Measurements from ENCODE around the gene ABLIM1.

GRCh38 chr10:114491933-114492332 is 166.1 kb downstream of the ABLIM1 start:
- no peak for TF ChIP-seq POLR2AphosphoS5 (IDR thresholded peaks at IDR 0.05; ENCODE audit: low read depth, low read length)
- no peak for TF ChIP-seq SPI1 (IDR thresholded peaks at IDR 0.05; ENCODE audit: low read depth, low read length)
- TF ChIP-seq POLR2A (IDR thresholded peaks at IDR 0.05; ENCODE audit: low read depth, low read length) = no peak
- TF ChIP-seq TAF1 (IDR thresholded peaks at IDR 0.05; ENCODE audit: low read depth, low read length) = no peak
- no peak for TF ChIP-seq POU2F2 (IDR thresholded peaks at IDR 0.05; ENCODE audit: low read depth, low read length)

Data from GM12891 (cell line).